ENCODE measurements around the gene PTPRN2. TPM values are rescaled to one million over a fixed set of nuclear protein-coding genes. Genes with fewer than 3 reads are reported as not detected.

The PTPRN2 gene
- total RNA-seq, 1 experiment from 2014 or later: 2.1 TPM

GRCh38 chr7:157757776-157758467 lies 829.7 kb downstream of the PTPRN2 start:
- H3K4me3 ChIP-seq (replicated peaks in 1 of 2; ENCODE audit: low read depth in 1 of 2, low read length in 2 of 2): no peak overlapping the region
- H4K20me1 ChIP-seq (ENCODE audit: insufficient read depth): no peaks in the 10 kb centered on the region
- no peak overlapping the region for H3K27ac ChIP-seq (ENCODE audit: low read depth, low read length)
- intact Hi-C loops (cut with micrococcal nuclease): no loop called here
- no peak overlapping the region for H3K9ac ChIP-seq (ENCODE audit: low read length)
- no TSS peak for BruUV-seq (replicated peaks)
- ATAC-seq (no peak), DNase-seq (ENCODE audit: low read depth, low spot score) (no peak)
- no peaks in the 10 kb centered on the region for H3K9me2 ChIP-seq (ENCODE audit: insufficient read depth)
- no peaks in the 10 kb centered on the region for H3K27me3 ChIP-seq (ENCODE audit: insufficient read depth, low read length)
- H3K36me3 ChIP-seq (ENCODE audit: control insufficient read depth in 1 of 2, insufficient read depth in 2 of 2, low read length in 2 of 2): no peaks in the 10 kb centered on the region
- RAD21 ChIA-PET (ENCODE audit: low non-redundant PET in 1 of 2, low total read pairs in 2 of 2, uncharacterized antibody in 2 of 2, unreplicated experiment in 2 of 2): no interaction called here
- no peaks in the 10 kb centered on the region for H3K4me1 ChIP-seq (ENCODE audit: control insufficient read depth in 1 of 2, insufficient read depth in 2 of 2, low read length in 2 of 2)
- no peak overlapping the region for H2AFZ ChIP-seq (ENCODE audit: low read depth, low read length, poor library complexity, severe bottlenecking)
- no peaks in the 10 kb centered on the region for H3K79me2 ChIP-seq (ENCODE audit: insufficient read depth, low read length)
- no peak overlapping the region for H3K4me2 ChIP-seq (ENCODE audit: low read length)
- CTCF ChIA-PET: no interaction called here
- POLR2A ChIA-PET: no interaction called here
- TF ChIP-seq JUND (IDR thresholded peaks at IDR 0.05) (no peak), ZBTB33 (IDR thresholded peaks at IDR 0.05; ENCODE audit: extremely low read depth, insufficient replicate concordance, low read length) (no peak), SRF (IDR thresholded peaks at IDR 0.05; ENCODE audit: low read depth) (no peak), SIN3A (IDR thresholded peaks at IDR 0.05; ENCODE audit: low read depth) (no peak), ATF3 (IDR thresholded peaks at IDR 0.05) (no peak), FOSL1 (IDR thresholded peaks at IDR 0.05; ENCODE audit: low read depth) (no peak), EZH2phosphoT487 (IDR thresholded peaks at IDR 0.05; ENCODE audit: borderline replicate concordance) (no peak), CBX3 (IDR thresholded peaks at IDR 0.05; ENCODE audit: low read depth) (no peak), CEBPB (IDR thresholded peaks at IDR 0.05; ENCODE audit: low read depth) (no peak), YY1 (IDR thresholded peaks at IDR 0.05; ENCODE audit: extremely low read depth, insufficient replicate concordance, low read depth, low read length) (no peak), ZFX (IDR thresholded peaks at IDR 0.05) (no peak), RAD21 (IDR thresholded peaks at IDR 0.05; ENCODE audit: low read depth) (no peak)
- H3K9me3 ChIP-seq (ENCODE audit: control insufficient read depth in 1 of 2, insufficient read depth in 1 of 2, low read depth in 1 of 2, low read length in 2 of 2): no peaks in the 10 kb centered on the region
